Muscle of back (tissue), 11 donors: ENCODE measurements around the gene RPS6KA2. TPM values are rescaled to one million over a fixed set of nuclear protein-coding genes. Genes with fewer than 3 reads are reported as not detected.

Source experiments
- DNase-seq, 3 donors: peaks; one replicate each; pipeline versions ENCODE4 v3.0.0 to v3.0.0-alpha.2; 2013
- polyA plus RNA-seq, 10 donors: library from polyadenylated mRNA; unstranded; fragments of 120-200 nt; gene quantifications; one replicate each; pipeline ENCODE4 v1.2.1, GENCODE V29; 2013; ENCODE audit not compliant: insufficient read length in 10 of 10

The RPS6KA2 gene
- polyA plus RNA-seq, 10 donors: 22.1 to 31.7 (median 25.4) TPM

DNA sequence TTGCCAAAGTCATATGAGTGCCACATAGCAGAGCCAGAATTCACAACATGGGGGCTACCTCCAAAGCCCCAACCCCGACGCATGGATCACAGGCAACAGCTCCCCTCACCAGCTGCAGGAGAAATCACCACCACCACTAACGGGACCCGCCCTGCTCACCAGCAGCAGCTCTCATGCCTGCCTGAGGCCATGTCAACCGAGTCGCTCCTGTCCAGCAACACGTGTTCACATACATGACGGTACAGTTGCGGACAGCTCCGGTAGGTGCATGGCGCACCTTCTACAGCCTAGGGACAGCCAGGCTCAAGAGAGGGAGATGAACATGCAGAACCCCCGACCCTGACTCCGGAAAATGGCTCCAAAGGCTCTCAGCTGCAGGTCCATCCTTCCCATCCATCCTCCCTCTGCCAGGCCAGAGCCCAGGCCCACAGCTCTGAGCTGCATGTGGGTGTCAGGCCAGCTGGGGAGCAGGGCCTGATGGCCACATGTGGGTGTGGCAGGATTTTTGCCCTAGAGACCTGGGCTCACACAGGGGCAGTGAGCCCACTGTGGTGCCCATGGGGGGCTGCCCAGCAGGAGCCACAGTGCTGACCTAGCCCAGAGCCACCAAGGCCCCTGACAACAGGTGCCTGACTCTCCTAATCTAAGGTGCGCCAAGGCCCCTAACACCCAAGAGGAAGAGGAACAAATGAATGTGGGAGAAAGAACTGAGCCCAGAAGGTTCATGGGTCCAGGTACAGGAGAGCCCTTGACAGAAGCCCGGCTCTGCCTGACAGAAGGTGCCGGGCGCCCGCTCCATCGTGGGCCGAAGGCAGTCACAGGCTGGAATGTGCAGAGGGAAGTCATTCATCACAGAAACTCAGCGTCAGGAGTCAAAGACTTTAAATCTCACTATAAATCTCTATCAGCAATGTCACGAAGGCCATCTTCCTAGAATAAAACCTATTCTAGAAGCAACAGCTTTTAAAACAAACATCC, 10.5 kb downstream of the RPS6KA2 start:
- DNase-seq: no peak

DNA sequence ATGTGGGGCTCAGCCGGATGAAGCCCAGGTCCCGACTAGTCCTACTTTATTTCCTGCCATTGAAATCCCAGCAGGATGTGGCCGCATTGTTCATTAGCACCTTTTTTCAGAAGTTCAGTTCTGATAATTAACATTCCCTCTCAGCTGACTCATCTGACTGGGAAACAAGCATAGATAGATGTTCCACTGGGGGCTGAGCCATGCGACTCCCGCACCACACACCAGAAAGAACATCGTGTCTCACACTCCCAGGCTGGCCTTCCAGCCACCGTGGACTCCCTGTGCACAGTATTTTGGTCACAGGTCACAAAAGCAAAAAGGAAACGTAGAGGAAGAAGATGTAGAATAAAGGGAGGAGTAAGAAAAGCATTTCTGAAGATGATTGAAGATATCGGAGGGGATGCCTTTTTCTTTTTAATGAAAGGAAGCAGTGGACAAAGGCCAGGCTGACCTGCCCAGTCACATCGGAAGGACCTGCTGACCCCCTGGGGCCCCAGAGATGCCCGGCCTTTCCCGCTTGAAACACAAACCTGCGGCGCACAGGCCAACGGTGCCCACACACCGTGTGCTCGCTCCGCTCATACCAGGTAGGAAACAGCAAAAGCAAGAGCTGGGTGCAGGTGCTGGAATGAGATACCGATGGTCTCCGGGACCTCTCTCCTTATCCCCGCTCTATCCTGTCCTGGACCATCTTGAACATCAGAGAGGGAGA, 11.8 kb downstream of the RPS6KA2 start:
- DNase-seq: no peak

DNA sequence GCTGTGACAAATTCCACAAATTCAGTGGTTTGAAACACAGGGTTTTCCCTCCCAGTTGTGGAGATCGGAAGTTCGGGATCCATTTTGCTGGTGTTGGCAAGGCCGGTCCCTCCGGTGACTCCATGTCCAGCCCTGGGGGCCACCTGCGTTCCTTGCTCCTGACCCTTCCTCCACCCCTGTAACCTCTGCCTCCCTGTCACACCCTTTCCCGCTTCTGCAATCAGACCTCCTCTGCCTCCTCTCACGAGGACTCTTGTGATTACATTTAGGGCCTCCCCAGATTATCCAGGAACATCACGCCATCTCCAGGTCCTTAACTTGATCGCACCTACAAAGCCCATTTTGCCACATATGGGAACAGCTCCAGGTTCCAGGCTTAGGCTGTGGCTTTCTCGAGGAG, 12.5 kb downstream of the RPS6KA2 start:
- DNase-seq: no peak

DNA sequence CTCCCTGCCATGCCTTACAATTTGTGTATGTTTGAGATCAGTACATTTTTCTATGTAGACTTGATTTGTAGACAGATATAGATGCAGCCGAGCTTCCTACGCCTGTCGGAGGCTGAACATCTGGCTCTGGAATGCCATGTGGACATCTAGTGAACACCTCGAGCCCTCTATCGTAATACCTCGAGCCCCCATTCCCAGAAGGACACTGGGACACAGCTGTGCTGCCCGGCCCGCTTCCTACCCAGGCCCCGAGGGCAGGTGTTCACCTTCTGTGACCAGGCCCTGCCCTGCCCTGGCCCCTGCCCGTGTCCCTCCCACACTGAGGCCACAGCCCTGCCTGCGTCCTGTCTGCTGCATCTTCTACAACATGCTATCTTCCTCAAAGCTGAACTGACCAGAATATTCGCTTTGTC, 12.9 kb downstream of the RPS6KA2 start:
- no peak for DNase-seq

DNA sequence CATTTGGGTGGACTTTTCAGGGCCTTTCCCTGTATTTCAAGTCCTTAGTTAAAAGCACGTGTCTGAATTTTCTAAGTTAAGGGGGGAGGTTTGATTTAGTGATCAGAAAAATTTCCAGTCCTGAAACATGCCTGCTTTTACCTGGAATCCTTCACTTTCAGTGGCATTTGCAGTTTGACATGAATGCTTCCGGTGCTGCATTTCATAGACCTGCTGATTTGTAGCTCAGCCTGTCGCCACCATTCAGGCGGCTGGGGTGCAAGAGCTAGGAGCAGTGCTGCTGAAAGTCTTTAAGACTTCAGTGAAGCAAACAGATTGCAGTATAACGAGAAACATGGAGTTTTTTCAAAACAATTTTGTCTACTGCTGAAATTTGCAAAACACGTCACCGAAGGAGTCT, 14.0 kb downstream of the RPS6KA2 start:
- DNase-seq: no peak

DNA sequence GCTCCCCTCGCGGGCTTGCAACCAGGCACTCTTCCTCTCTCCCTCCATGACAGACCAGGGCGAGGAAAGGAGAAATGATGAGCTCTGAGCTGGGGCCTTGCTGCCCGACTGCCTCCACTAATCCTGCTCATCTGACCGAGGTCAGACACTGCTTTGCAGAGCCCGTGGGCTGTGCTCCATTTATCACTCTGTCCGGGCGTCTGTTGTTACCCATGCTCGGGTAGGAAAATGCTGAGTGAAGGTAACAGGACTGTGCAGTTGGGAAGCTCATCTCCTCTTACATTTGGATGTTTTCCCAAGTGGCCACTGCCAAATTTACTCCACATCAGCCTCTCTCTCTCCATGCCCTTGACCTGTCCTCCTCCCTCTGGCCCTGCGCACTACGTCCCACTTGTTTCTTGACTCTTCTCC, 14.6 kb downstream of the RPS6KA2 start:
- DNase-seq: no peak

DNA sequence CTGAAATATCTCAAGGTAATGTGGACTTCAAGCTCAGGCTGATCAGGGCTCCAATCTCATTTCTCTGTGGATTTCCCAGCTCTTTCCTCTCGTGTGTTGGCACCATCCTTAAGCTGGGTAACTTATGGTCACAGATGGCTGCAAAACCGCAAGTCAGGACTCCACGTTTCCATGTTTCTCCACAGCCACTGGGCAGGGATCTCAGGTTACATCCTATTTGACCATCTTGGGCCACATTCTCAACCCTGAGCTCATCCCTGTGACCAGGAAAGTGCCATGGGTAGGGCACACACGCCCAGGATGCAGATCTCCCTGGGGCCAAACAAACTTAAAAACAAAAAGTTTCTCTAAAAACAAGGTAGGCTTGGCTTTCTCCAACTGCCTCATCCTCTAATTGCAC, 15.4 kb downstream of the RPS6KA2 start:
- no peak for DNase-seq

DNA sequence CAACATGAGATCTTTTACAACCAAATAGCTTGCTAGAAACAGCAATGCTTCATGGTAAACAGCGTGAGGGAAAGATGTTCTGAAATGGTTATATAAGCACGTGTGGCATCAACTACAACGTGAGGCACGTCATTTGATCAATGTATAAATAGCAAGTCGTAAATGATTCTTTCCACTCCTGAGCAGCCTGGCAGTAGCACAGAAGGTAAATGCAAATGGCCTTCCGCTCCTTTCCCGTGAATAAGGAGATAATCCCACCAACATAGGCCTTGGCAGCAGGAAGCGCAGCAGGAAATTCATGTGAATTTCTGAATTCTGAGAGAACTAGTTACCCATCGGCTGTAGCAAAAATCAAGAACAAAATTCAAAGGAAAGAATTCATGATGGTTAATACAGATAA, 17.0 kb downstream of the RPS6KA2 start:
- no peak for DNase-seq

DNA sequence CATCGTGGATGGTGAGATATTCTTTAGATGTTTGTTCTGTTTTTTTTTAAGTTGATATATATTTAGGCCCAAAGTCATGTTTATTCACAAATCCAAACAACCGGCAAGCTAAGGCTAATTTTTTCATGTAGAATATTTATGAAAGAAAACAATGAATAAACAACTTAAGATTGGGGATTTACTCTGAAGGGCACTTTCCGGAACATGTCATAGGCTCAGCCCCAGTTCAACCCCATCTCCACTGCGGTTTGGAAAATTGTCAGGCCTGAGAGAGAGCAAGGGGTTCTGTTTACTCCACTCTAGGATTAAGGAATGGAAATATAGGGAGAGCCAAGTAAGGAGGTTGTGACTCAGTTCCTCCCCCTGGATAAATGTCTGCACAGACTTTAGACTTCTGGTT, 18.3 kb downstream of the RPS6KA2 start:
- DNase-seq: no peak

DNA sequence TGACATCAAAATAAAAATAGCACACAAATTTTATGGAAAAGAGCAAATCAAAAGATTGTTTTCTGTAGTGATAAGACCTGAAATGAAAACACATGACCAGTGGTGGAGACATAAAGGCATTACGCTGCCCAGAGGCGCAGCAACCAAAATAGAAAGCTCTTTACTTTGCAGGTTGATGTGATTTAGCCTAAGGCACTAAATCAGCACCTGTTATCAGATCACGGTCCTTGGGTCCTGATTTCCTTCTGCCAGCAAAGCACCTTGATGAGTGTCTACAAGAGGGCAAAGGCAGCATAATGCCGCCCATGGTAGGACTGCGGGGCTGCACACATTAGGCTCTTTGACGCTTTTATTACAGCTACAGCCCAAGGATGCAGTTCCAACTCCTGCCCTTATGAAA, 21.3 kb downstream of the RPS6KA2 start:
- DNase-seq: no peak

DNA sequence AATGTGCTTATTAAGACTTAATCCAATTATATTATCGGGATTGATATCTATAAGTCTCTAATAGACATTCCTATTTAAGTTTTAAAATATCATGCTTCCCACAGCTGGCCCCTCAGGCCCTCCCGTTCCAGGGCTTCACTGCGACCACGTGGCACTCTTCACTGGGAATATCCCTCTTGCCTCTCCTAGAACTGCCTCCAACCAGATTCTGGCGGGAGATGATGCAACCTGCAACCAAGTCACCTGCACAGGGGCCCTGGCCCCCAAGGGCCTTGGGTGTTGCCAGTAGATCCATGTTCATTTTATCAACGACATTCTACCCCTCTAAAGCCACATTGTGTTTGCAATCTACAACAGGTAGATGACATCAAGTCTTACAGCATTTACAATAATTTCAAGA, 22.1 kb downstream of the RPS6KA2 start:
- no peak for DNase-seq

DNA sequence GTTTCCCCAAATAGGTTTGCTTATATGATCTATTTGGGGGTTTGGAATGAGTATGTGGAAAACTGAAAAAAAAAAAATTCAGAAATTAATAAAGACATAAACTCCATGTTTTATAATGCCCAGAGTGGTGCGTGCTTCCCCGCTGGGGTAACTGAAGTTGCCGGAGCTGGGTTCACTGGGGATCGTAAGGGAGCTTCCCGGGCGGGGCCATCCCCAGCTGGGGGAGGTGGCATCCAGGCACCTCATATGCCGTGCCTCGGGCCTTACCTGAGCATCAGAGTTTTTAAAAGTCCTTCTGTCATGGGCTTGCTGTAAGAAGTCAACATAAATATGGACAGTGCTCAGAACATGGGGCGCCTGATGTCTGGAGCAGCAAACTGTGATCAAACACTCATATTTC, 22.7 kb downstream of the RPS6KA2 start:
- DNase-seq: no peak

DNA sequence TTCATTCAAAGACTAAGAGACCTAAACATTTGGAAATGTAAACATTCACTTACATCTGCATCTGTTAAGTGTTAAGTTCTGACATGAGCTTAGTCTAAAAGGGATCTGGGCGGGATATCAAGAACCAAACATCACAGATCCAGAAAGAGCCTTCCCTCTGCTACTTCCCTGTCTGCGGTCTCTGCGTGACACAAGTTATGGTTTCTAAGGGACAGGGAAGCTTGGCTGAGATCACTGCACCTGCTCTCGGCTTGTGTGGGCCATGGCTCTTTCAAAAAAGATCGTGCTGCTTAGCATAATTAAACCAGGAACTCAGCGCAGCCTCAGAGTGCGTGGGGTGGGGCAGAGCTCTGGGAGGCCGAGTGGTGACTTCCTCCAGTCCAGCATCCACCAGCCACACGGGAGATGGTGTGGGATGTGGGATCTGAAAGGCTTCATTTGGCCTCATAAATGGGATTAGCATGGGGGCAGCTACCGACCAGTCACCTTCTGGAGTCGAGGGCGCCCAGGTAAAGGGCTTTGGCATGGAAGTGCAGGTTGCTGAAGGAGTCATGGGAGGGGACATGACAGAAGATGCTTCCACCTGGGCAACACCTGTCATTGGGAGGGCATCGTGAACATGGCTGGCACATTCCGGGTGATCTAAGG, 23.9 kb downstream of the RPS6KA2 start:
- DNase-seq: peak in 1 of 3 donors; percentile 58

DNA sequence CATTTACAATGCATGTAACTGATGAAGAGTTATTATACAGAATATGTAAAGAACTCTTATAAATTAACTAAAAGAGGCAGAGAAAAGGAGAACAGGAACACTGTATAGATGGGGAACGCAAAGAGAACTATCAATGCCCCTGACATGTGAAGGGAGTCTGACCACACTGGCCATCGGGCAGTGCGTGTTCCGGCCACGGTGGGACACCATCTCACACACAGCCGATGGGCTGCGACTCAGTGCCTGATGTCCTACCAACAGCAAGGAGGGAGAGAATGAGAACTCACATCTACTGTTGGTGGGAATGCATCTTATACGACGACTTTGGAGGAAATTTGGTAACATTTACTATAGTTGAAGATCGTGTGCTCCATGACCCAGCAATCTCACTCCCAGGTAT, 25.1 kb downstream of the RPS6KA2 start:
- no peak for DNase-seq

DNA sequence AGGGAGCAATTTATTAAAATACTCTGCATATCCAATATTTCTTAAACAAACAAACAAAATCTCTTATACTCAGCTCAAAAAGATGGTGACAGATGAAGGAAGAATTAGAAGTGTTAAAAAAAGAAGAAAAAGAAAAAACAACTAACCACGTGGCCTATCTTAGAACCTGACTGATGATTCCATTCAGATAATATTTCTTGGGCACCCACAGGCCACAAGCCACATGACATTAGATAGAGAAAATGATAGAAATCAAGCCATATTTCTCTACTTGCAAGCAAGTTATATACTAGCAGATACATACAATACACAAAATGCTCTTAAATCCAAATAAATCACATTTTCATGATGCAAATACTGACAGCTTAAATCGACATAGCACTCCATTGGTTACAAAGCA, 26.1 kb downstream of the RPS6KA2 start:
- no peak for DNase-seq

DNA sequence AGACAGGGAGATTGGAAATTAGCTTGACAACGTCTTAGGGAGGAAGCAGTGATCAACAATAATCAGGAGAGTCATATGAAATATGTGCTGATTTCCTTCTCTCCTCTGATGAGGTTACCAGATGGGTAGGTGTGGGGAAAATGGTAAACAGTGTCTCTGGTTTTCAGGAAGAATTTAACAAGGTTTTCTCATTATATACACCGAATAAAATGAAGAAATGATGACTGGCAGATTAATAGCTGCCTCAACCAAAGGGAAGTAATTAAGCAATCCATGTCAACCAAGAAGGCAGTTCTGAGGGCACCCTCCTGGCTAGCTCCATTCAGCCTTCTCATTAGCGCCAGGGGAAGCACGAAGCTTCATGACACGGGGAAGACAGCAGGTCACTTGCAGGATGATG, 27.8 kb downstream of the RPS6KA2 start:
- DNase-seq: no peak

DNA sequence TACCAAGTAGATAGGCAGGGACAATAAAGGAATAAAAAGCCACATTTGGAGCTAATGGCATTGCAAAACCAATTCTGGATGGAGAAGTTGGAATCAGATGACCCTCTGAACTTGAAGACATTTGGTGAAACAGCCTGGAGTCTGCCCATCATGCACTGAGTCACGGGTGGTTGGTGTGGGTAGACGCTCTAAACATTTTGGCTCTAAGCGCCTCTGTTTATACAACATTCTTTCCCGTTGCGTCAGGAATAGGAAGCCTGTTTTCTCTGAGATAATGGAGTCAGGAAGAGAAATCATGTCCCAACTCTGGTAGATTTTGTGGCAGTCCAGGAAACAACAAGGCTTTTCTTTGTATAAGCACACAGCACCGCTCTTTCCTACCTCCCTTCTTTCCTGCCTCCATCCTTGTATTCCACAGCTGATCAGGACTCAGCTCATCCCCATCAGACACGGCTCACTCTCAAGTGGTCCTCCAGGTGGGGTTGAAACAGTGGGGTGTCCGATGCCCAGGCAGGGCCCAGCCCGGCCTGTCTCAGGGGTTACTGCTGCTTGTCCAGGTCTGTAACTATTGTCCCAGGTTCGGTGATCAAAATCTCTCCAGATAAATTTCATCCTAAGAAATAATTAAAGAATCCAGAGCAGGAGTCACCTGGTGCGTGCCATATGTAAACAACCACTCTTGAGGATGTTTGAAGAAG, 28.5 kb downstream of the RPS6KA2 start:
- DNase-seq: peak in 1 of 3 donors; percentile 80

DNA sequence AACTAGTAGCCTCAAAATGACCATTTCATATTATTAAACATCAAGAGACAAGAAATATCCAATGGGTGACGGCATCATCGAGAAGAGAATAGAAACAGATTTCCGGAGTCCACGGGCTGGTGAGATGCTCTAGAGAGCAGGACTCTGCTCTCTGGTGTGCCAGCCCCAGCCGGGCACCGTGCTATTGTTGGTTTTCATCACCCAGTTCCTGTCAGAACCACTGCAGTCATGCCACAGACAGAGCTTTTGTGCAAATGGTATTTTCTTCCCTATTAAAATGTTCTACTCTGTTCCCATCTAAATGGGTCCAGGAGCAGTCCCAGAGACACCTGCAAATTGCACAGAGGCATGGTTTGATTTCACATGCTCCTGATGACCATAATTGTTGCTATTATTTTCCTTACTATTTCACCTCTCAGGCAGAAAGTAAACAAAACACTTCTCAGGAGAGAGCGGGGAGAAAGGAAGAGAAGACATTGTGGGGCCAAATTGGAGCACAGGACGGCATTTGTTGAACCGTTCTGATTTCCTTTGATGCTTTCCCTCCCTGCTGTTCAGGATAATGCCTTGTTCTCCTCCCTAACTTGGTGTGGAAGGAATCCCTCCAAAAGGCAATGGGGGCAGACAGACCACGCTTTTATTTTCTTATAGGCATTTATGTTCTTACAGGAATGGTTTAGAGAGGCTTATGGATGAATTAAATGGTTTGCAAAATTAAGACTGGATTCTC, 29.2 kb downstream of the RPS6KA2 start:
- no peak for DNase-seq

DNA sequence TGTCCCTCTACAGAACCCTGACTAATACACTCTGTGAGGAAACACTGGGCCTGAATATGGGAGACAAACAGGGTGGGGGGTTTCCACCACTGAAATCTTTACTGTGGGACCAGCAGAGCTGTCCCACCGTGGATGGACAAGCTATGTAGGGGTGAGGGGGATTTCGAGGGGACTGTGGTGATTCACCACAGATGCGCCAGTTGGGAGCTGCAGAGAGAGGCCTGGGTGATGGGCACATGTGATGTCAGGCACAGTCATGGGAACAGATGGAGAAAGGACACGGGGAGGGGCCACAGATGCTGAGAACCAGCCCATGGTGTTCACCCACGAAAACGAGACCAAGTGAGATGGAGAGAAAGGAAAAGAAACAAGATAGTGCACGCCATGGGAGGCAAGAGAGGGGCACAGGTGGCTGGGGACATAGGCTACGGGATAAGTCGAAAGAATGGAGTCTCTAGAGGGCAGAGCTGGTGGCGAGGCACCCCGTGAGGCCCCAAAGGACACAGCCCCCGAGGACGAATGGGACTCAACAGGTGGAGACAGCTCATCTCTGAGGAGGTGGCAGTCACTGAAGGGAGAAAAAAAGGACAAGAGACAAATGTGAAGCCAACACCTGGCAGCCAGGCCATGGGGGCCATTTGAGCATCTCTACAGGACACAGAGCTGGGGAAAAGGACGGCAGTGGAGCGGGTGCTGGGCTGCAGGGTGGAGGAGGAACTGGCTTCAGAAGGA, 30.1 kb downstream of the RPS6KA2 start:
- DNase-seq: no peak

DNA sequence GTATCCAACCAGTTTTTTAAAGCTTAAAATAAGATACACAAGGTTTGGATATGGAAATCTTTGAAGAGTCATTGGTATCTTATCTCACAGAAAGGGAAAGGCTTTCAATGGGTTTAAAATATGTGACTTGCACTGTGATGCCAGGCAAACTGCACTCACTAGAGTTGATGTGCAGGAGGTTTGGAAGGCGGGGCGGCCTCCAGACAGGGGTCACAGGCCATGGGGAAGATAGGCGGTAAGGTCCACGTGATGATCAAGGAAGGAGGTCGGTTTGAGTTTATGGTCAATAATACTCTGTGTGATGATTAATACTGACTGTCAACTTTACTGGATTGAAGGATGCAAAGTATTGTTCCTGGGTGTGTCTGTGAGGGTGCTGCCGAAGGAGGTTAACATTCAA, 31.1 kb downstream of the RPS6KA2 start:
- no peak for DNase-seq
